H1 (cell line): ENCODE results near the gene FGD4. TPM values are rescaled to one million over a fixed set of nuclear protein-coding genes. Genes with fewer than 3 reads are reported as not detected.

Source experiments
- BACH1 ChIP-seq: IDR thresholded peaks from 2 replicates; pipeline ENCODE4 v1.6.1; 2012; ENCODE audit warnings: low read length, improper control_type of control experiment
- CBX5 ChIP-seq: fragments of 300-800, 300-1000 bp; sonication (generic); IDR thresholded peaks from 2 replicates; pipeline ENCODE4 v1.7.1; 2016; ENCODE audit warnings: antibody characterized with exemption, low read length, low read depth
- CBX8 ChIP-seq: fragments of 300-800, 300-1000 bp; sonication (generic); IDR thresholded peaks from 2 replicates; pipeline ENCODE4 v1.7.1; 2016; ENCODE audit warnings: low read depth, low read length, borderline replicate concordance
- CHD2 ChIP-seq: IDR thresholded peaks from 2 replicates; pipeline ENCODE4 v1.6.1; 2012; ENCODE audit warnings: low read length, improper control_type of control experiment
- CHD7 ChIP-seq: fragments of 300-600 bp; sonication (generic); IDR thresholded peaks from 2 replicates; pipeline ENCODE4 v1.7.1; 2012; ENCODE audit warnings: low read length, moderate library complexity, mild to moderate bottlenecking, inconsistent platforms; ENCODE audit not compliant: insufficient replicate concordance
- GTF2F1 ChIP-seq: IDR thresholded peaks from 2 replicates; pipeline ENCODE4 v1.6.1; 2012; ENCODE audit warnings: low read depth, low read length, improper control_type of control experiment, borderline replicate concordance
- KDM1A ChIP-seq: fragments of 200-600, 300-600 bp; sonication (generic); IDR thresholded peaks from 2 replicates; pipeline ENCODE4 v1.7.1; 2016; ENCODE audit warnings: mild to moderate bottlenecking, low read length, borderline replicate concordance
- NANOG ChIP-seq: IDR thresholded peaks from 2 replicates; pipeline ENCODE4 v1.6.1; 2011; ENCODE audit warnings: low read length, low read depth, mild to moderate bottlenecking, inconsistent platforms; ENCODE audit not compliant: insufficient read depth, poor library complexity, severe bottlenecking
- PHF8 ChIP-seq: fragments of 200-600 bp; sonication (generic); conservative IDR thresholded peaks from 2 replicates; pipeline ENCODE4 v1.7.1; 2012; ENCODE audit warnings: low read depth, mild to moderate bottlenecking, inconsistent platforms, low read length, moderate library complexity
- POU5F1 ChIP-seq: IDR thresholded peaks from 2 replicates; pipeline ENCODE4 v1.6.1; 2011; ENCODE audit warnings: low read depth, mild to moderate bottlenecking, low read length, moderate library complexity
- RXRA ChIP-seq: IDR thresholded peaks from 2 replicates; pipeline ENCODE4 v1.6.1; 2011; ENCODE audit warnings: low read depth, mild to moderate bottlenecking, low read length, moderate library complexity; ENCODE audit not compliant: insufficient read depth
- TAF1 ChIP-seq: IDR thresholded peaks from 2 replicates; pipeline ENCODE4 v1.6.1; 2011; ENCODE audit warnings: mild to moderate bottlenecking, low read depth, low read length
- polyA plus RNA-seq, 7 experiments: library from polyadenylated mRNA; depleted of rRNA in 3 of 7; stranded (reverse) in 5 of 7; unstranded in 2 of 7; fragments of >200 nt in 5 of 7; fragments of 200-250 nt in 2 of 7; gene quantifications; 1 replicate in 5 of 7; 2 replicates in 1 of 7; 4 replicates in 1 of 7; pipeline versions ENCODE4 v1.2.1 to v1.2.3, GENCODE V29; 2011 to 2013; ENCODE audit warnings: missing spikeins in 2 of 7, mixed read lengths in 2 of 7
- total RNA-seq: library from RNA; stranded (reverse); fragmentation: NEBNext Ultra II Directional; extraction: Animal tissue kit (Norgen Biotek cat#: 25700); gene quantifications from 2 replicates; pipeline ENCODE4 v1.2.1, GENCODE V29; 2021

The FGD4 gene
- total and polyA plus RNA-seq, 2 of the 8 experiments (the other 6 are each of a cell fraction or from before 2014, with no cell fraction given), result 8.5 to 48.2 TPM

GRCh38 chr12:32501835-32502333, 102.5 kb downstream of the FGD4 start (continued):
- TF ChIP-seq CHD7 (no peak), CHD2 (0 out of 2 replicates have a peak, but pooled peaks have one; percentile 10), POU5F1 (no peak), GTF2F1 (no peak), CBX8 (no peak), NANOG (no peak), BACH1 (no peak), RXRA (no peak), PHF8 (no peak), CBX5 (no peak), KDM1A (no peak), TAF1 (0 out of 2 replicates have a peak, but pooled peaks have one; percentile 43)
